Mesenchymal stem cell (in vitro differentiated cells and primary cell): Measurements from ENCODE around the gene NKTR.

Experiments used
- DNase-seq: peaks from one replicate; pipeline ENCODE4 v3.0.0-alpha.2; 2013
- H2AFZ ChIP-seq: one replicate; pipeline ENCODE4 v1.6.1; 2013; ENCODE audit warnings: low read depth, mild to moderate bottlenecking, control low read depth, inconsistent platforms, low read length, moderate library complexity
- H2AK5ac ChIP-seq: 2 replicates; pipeline ENCODE4 v1.6.1; 2013; ENCODE audit warnings: low read length, moderate library complexity, mild to moderate bottlenecking, inconsistent platforms; ENCODE audit not compliant: severe bottlenecking
- H2BK120ac ChIP-seq: one replicate; pipeline ENCODE4 v1.6.1; 2013; ENCODE audit warnings: low read depth, mild to moderate bottlenecking, inconsistent platforms, low read length, moderate library complexity
- H2BK12ac ChIP-seq, 2 experiments: one replicate each; pipeline ENCODE4 v1.6.1; 2013; ENCODE audit warnings: inconsistent platforms in 2 of 2, low read length in 2 of 2, mild to moderate bottlenecking in 2 of 2, moderate library complexity in 2 of 2, control low read depth in 1 of 2
- H2BK15ac ChIP-seq: one replicate; pipeline ENCODE4 v1.6.1; 2013; ENCODE audit warnings: mild to moderate bottlenecking, low read depth, inconsistent platforms; ENCODE audit not compliant: poor library complexity, severe bottlenecking
- H2BK5ac ChIP-seq: 2 replicates; pipeline ENCODE4 v1.6.1; 2013; ENCODE audit warnings: low read depth, mild to moderate bottlenecking, low read length, control low read depth, inconsistent platforms; ENCODE audit not compliant: poor library complexity, severe bottlenecking
- H3K14ac ChIP-seq, 2 experiments: one replicate each; pipeline ENCODE4 v1.6.1; 2013; ENCODE audit warnings: inconsistent platforms in 2 of 2, low read length in 2 of 2, control low read depth in 1 of 2, mild to moderate bottlenecking in 1 of 2, moderate library complexity in 1 of 2
- H3K18ac ChIP-seq, 2 experiments: one replicate each; pipeline ENCODE4 v1.6.1; 2013; ENCODE audit warnings: inconsistent platforms in 2 of 2, low read length in 2 of 2, control low read depth in 1 of 2, low read depth in 1 of 2, mild to moderate bottlenecking in 1 of 2
- H3K23ac ChIP-seq, 2 experiments: one replicate each; pipeline ENCODE4 v1.6.1; 2013; ENCODE audit warnings: inconsistent platforms in 2 of 2, low read length in 2 of 2, mild to moderate bottlenecking in 2 of 2, moderate library complexity in 2 of 2, control low read depth in 1 of 2
- H3K27ac ChIP-seq: 2 replicates; pipeline ENCODE4 v1.5.1; 2013; ENCODE audit warnings: mild to moderate bottlenecking, moderate library complexity, low read length, control low read depth, inconsistent platforms; ENCODE audit not compliant: poor library complexity, severe bottlenecking
- H3K27me3 ChIP-seq, 2 experiments: 2 replicates each; pipeline versions ENCODE4 v1.6.1 to v1.7.0; 2013; ENCODE audit warnings: low read length in 2 of 2, mild to moderate bottlenecking in 2 of 2, moderate library complexity in 2 of 2, control low read depth in 1 of 2, inconsistent platforms in 1 of 2; ENCODE audit not compliant: control insufficient read depth in 1 of 2, insufficient read depth in 1 of 2
- H3K36me3 ChIP-seq, 2 experiments: 2 replicates each; pipeline versions ENCODE4 v1.6.1 to v1.7.0; 2013; ENCODE audit warnings: low read length in 2 of 2, control low read depth in 1 of 2, inconsistent platforms in 1 of 2, low read depth in 1 of 2, mild to moderate bottlenecking in 1 of 2; ENCODE audit not compliant: insufficient read depth in 2 of 2, control insufficient read depth in 1 of 2
- H3K4ac ChIP-seq, 2 experiments: one replicate each; pipeline ENCODE4 v1.6.1; 2013; ENCODE audit warnings: inconsistent platforms in 2 of 2, low read length in 2 of 2, mild to moderate bottlenecking in 2 of 2, moderate library complexity in 2 of 2, control low read depth in 1 of 2, low read depth in 1 of 2
- H3K4me1 ChIP-seq: 2 replicates; pipeline ENCODE4 v1.6.1; 2013; ENCODE audit warnings: low read depth, low read length, control low read depth; ENCODE audit not compliant: control insufficient read depth, insufficient read depth
- H3K4me2 ChIP-seq: 2 replicates; pipeline ENCODE4 v1.6.1; 2013; ENCODE audit warnings: low read length, mild to moderate bottlenecking, inconsistent platforms; ENCODE audit not compliant: poor library complexity, severe bottlenecking
- H3K4me3 ChIP-seq, 2 experiments: 2 replicates each; pipeline versions ENCODE4 v1.5.1 to v1.7.0; 2013; ENCODE audit warnings: low read length in 2 of 2, mild to moderate bottlenecking in 2 of 2, control low read depth in 1 of 2, low read depth in 1 of 2; ENCODE audit not compliant: insufficient read depth in 1 of 2
- H3K79me1 ChIP-seq: replicated peaks from 2 replicates; pipeline ENCODE4 v1.6.1; 2013; ENCODE audit warnings: mild to moderate bottlenecking, control low read depth, low read length, inconsistent platforms; ENCODE audit not compliant: poor library complexity, severe bottlenecking
- H3K9ac ChIP-seq: 2 replicates; pipeline ENCODE4 v1.7.0; 2013; ENCODE audit warnings: mild to moderate bottlenecking, low read length, moderate library complexity
- H3K9me3 ChIP-seq: 2 replicates; pipeline ENCODE4 v1.7.0; 2013; ENCODE audit warnings: mild to moderate bottlenecking, low read length; ENCODE audit not compliant: control insufficient read depth
- H4K8ac ChIP-seq: one replicate; pipeline ENCODE4 v1.6.1; 2013; ENCODE audit warnings: inconsistent platforms, mild to moderate bottlenecking, low read length, moderate library complexity
- H4K91ac ChIP-seq: one replicate; pipeline ENCODE4 v1.6.1; 2013; ENCODE audit warnings: mild to moderate bottlenecking, low read length, inconsistent platforms
- WGBS: methylation state at CpG from one replicate; pipeline ENCODE4 v1.1.7; 2013; ENCODE audit warnings: mixed read lengths; 5-methylcytosine and 5-hydroxymethylcytosine counted together

NKTR gene

GRCh38 chr3:42667523-42668412 is 67.3 kb downstream of the NKTR start:
- no peak overlapping the region for H2BK12ac ChIP-seq
- WGBS: 71% methylated on average over 8 of the region's 8 CpGs
- H3K18ac ChIP-seq: no peak overlapping the region
- no peak overlapping the region for H3K4me2 ChIP-seq
- H4K91ac ChIP-seq: no peak overlapping the region
- no peak overlapping the region for H2AK5ac ChIP-seq
- H2BK120ac ChIP-seq: no peak overlapping the region
- H3K14ac ChIP-seq: peak overlapping the region in 1 of 2 experiments; percentile 37
- peaks cover 9 to 20% of the 10 kb centered on the region in 2 experiments for H3K27me3 ChIP-seq
- H3K27ac ChIP-seq: no peak overlapping the region
- no peak overlapping the region for H2BK5ac ChIP-seq
- no peak overlapping the region for H2BK15ac ChIP-seq
- no peak overlapping the region for H3K4me3 ChIP-seq
- H3K36me3 ChIP-seq: peaks cover 0 to 24% of the 10 kb centered on the region in 2 experiments
- no peak overlapping the region for H3K4ac ChIP-seq
- no peak overlapping the region for H3K23ac ChIP-seq
- H3K4me1 ChIP-seq: peaks cover 5% of the 10 kb centered on the region
- no peak overlapping the region for H2AFZ ChIP-seq
- no peak overlapping the region for H4K8ac ChIP-seq
- no peaks in the 10 kb centered on the region for H3K79me1 ChIP-seq
- no peak overlapping the region for H3K9ac ChIP-seq
- DNase-seq: no peak
- H3K9me3 ChIP-seq: peaks cover 9% of the 10 kb centered on the region

GRCh38 chr3:42668413-42668760 is 67.9 kb downstream of the NKTR start:
- Histone ChIP-seq H3K36me3 (peaks cover 0 to 18% of the 10 kb centered on the region in 2 experiments), H3K14ac (no peak overlapping the region), H3K4me1 (peaks cover 5% of the 10 kb centered on the region), H3K4me3 (no peak overlapping the region), H2BK15ac (no peak overlapping the region), H3K27ac (no peak overlapping the region), H2BK5ac (no peak overlapping the region), H3K27me3 (peaks cover 9 to 20% of the 10 kb centered on the region in 2 experiments), H3K9me3 (peaks cover 9% of the 10 kb centered on the region), H3K9ac (no peak overlapping the region), H3K4ac (no peak overlapping the region), H3K23ac (no peak overlapping the region), H2AK5ac (no peak overlapping the region), H4K8ac (no peak overlapping the region), H4K91ac (no peak overlapping the region), H3K79me1 (no peaks in the 10 kb centered on the region), H2BK120ac (no peak overlapping the region), H2BK12ac (no peak overlapping the region), H3K18ac (no peak overlapping the region), H2AFZ (no peak overlapping the region), H3K4me2 (no peak overlapping the region)
- WGBS: 79% methylated on average over 2 of the region's 2 CpGs
- no peak for DNase-seq

- H2BK12ac ChIP-seq: no peak overlapping the region
- no peak overlapping the region for H2BK120ac ChIP-seq
- H3K79me1 ChIP-seq: no peaks in the 10 kb centered on the region
- H4K91ac ChIP-seq: no peak overlapping the region
- no peak overlapping the region for H3K9ac ChIP-seq
- H2BK15ac ChIP-seq: no peak overlapping the region
- peaks cover 9% of the 10 kb centered on the region for H3K9me3 ChIP-seq
- H3K27ac ChIP-seq: no peak overlapping the region
- no peak for DNase-seq
- H3K14ac ChIP-seq: no peak overlapping the region
- H3K27me3 ChIP-seq: peaks cover 9 to 20% of the 10 kb centered on the region in 2 experiments
- WGBS: 94% methylated on average over 4 of the region's 4 CpGs
- H3K4me2 ChIP-seq: no peak overlapping the region
- H3K18ac ChIP-seq: no peak overlapping the region
- no peak overlapping the region for H2BK5ac ChIP-seq
- peaks cover 5% of the 10 kb centered on the region for H3K4me1 ChIP-seq
- peaks cover 0 to 14% of the 10 kb centered on the region in 2 experiments for H3K36me3 ChIP-seq
- no peak overlapping the region for H4K8ac ChIP-seq
- no peak overlapping the region for H3K23ac ChIP-seq
- H3K4me3 ChIP-seq: no peak overlapping the region
- no peak overlapping the region for H2AFZ ChIP-seq
- no peak overlapping the region for H2AK5ac ChIP-seq
- no peak overlapping the region for H3K4ac ChIP-seq
Measured at GRCh38 chr3:42668793-42669217, 68.3 kb downstream of the NKTR start.

GRCh38 chr3:42670051-42670576 is 69.6 kb downstream of the NKTR start:
- H3K27ac ChIP-seq: no peak overlapping the region
- no peak overlapping the region for H3K18ac ChIP-seq
- H3K4me2 ChIP-seq: no peak overlapping the region
- H3K4me1 ChIP-seq: peaks cover 5% of the 10 kb centered on the region
- 97% methylated on average over 5 of the region's 7 CpGs for WGBS
- no peak overlapping the region for H2BK120ac ChIP-seq
- no peak overlapping the region for H2AFZ ChIP-seq
- H2AK5ac ChIP-seq: no peak overlapping the region
- H3K36me3 ChIP-seq: peaks cover 0 to 1% of the 10 kb centered on the region in 2 experiments
- H3K4ac ChIP-seq: no peak overlapping the region
- peaks cover 9 to 20% of the 10 kb centered on the region in 2 experiments for H3K27me3 ChIP-seq
- no peaks in the 10 kb centered on the region for H3K79me1 ChIP-seq
- H2BK5ac ChIP-seq: no peak overlapping the region
- H2BK15ac ChIP-seq: no peak overlapping the region
- H3K9me3 ChIP-seq: peaks cover 9% of the 10 kb centered on the region
- no peak overlapping the region for H3K9ac ChIP-seq
- H3K23ac ChIP-seq: no peak overlapping the region
- no peak overlapping the region for H4K91ac ChIP-seq
- H3K4me3 ChIP-seq: no peak overlapping the region
- no peak overlapping the region for H2BK12ac ChIP-seq
- H3K14ac ChIP-seq: no peak overlapping the region
- no peak overlapping the region for H4K8ac ChIP-seq
- no peak for DNase-seq
